Activated CD4-positive, alpha-beta T cell treated with anti-CD3 and anti-CD28 coated beads for 48 hours (primary cell): ENCODE results near the gene OR9K2.
A peak's percentile ranks its signal among the peaks of the same experiment; 100 is the strongest.
"Not testable (repeated sequence)": the region's sequence is repeated elsewhere in the genome, so short reads cannot be mapped to it uniquely, and the experiment has no call there.

ENCODE experiments used
- DNase-seq: peaks from one replicate; pipeline ENCODE4 v3.0.0-alpha.2; 2020

OR9K2 gene, protein sequence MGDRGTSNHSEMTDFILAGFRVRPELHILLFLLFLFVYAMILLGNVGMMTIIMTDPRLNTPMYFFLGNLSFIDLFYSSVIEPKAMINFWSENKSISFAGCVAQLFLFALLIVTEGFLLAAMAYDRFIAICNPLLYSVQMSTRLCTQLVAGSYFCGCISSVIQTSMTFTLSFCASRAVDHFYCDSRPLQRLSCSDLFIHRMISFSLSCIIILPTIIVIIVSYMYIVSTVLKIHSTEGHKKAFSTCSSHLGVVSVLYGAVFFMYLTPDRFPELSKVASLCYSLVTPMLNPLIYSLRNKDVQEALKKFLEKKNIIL

DNA sequence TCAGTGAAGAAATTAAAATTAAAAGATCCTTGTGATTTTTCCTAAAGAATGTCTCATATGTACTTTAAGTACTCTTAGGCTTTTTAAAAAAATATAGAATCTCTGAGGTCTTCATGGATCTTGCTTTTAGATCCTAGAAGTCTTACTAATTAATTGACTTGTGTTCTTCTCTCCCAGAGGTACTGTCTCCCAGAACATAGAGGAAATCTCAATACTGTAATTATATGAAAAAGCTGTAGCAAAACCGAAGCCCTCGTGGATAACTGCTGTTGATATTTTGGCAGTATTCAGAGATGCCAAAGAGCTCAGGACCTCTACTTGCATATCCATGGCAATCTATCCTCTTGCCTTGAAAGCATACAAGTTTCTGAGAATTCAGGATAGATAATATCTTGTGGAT, at the start of gene OR9K2:
Gene OR9K2, plus strand, starts transcription at position 301 of the 400 bp plus-strand sequence. CDS start 3,429 bp downstream, outside the sequence.
- DNase-seq = no peak

DNA sequence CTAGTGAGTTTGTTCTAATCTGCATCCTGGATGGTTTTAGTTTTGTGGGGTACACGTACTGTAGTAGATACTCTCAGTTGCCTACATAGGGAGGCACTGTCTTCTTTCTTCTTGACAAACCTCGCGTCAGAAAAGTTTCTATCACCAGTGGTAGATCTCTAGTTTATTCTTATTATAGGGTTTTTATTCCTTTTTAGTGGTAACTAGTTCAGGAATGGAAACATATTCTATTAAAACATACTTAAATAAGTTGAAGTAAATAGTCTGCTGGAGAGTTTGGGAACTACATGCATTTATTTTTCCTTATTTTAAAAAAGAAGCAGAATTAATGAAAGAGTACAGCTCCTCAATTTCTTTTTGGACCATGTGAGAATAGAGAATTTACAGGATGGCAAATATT, 33.6 kb upstream of the OR9K2 start:
- DNase-seq = no peak

DNA sequence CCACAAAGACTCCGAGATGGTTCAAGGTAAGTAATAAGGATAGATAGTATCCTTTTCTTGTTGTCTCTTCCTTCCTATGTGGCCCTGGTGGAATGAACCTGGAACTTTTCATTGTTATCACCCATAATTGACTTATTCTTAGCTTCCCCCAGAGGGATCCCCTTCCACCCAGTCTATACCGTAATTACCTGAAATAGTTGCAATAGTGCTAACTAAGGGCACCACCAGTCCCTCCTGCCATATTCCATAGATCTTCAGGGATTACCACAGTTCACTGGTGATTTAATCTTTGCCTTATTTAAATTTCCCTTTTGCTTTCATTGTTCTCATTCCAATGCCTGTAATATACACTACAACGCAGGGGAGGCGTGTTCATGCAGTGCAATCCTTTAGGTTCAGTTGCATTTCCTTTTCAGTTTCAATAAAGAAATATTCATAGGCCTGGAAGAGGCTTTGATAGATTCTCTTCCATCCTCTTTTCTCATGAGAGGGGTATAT, 13.8 kb upstream of the OR9K2 start:
- no peak for DNase-seq

DNA sequence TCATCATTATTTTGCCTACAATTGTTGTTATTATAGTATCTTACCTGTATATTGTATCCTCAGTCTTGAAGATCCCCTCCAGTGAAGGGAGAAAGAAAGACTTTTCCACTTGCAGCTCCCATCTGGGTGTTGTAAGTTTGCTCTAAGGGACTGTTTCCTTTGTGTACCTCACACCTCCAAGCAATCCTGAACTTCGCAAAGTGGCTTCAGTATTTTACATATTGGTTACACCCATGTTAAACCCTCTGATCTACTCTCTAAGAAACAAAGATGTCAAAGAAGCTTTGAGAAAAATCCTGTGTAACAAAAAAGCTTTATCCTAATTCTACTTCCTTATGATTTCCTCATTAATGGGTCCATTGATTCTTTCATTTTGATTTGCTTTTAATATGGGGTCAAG, 10.1 kb upstream of the OR9K2 start:
- DNase-seq = no peak

DNA sequence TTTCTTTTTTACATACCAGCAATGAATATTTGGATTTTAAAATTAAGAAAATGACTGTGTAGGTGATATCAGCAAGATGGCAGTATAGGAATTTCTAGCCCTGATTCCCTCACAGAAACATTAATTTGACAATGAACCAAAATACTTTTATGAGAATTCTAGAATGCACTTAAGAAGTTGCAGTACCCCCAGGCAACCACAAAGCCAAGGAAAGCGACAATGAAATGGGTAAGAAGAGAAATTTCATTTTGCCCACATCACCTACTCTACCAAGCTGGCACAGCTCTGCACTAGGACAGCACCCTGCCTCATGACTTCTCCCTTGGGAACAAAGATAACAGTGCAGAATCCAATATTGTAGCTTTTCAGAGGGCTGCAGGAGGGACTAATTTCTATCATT, 6.6 kb downstream of the OR9K2 start:
- DNase-seq = no peak

DNA sequence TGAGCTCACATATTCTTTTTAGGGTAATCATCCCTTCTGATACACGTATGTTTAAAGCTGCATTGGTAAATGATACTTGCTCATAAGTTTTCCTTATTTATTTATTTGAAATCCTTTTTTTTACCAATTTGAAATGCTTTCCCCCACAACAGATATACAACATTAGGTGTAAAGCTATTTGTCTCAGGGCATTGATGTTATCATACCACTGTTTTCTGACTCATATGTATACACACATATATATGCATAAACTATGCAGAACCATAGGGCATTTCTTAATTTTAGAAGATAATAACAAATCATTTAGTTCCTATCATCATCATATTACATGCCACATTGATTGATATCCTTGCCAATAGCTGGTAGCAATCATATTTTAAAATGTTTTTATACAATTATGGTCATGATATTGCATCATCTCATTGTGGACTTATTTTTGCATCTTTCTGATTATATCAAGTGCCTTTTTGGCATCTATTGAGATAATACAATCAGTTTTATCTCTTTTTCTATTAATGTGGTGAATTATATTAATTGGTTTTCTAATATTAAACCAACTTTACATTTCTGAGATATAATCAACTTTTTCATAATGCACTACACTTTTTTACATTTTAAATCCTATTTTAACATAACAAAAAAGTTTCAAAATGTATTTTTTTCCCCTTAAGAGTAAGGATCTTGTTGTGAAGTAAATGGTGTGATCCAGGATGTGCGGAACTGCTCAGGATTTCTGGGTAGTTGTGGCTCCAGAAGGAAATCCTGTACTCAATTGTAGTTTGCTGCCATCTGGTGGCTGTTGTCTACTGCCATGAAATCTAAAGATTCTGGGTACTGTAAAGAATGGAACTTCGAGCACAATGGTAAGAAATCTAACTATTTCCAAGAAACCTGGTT, 16.7 kb downstream of the OR9K2 start:
- peak; percentile 46 for DNase-seq

DNA sequence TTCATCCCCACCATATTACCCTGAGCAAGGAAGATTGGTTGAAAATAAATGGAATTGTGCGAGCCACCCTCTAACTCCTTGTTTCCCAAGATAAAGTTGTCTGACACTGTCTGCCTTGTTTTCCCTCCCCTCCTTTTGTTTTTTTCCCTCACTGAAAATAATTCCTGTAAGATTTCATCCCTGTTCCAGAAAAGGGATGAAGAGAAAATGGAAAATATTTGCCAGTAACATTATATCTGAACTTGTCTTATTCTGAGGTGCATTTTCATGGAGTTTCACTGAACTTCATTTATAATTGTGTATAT, 17.3 kb downstream of the OR9K2 start:
- DNase-seq = no peak

DNA sequence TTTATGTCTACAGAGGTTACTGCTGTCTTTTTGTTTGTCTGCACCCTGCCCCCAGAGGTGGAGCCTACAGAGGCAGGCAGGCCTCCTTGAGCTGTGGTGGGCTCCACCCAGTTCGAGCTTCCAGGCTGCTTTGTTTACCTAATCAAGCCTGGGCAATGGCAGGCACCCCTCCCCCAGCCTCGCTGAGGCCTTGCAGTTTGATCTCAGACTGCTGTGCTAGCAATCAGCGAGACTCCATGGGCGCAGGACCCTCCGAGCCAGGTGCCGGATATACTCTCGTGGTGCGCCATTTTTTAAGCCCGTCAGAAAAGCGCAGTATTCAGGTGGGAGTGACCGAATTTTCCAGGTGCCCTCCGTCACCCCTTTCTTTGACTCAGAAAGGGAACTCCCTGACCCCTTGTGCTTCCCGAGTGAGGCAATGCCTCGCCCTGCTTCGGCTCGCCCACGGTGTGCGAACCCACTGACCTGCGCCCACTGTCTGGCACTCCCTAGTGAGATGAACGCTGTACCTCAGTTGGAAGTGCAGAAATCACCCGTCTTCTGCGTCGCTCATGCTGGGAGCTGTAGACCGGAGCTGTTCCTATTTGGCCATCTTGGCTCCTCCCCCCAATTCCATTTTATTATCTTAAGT, 40.9 kb downstream of the OR9K2 start:
- DNase-seq = not testable (repeated sequence)

DNA sequence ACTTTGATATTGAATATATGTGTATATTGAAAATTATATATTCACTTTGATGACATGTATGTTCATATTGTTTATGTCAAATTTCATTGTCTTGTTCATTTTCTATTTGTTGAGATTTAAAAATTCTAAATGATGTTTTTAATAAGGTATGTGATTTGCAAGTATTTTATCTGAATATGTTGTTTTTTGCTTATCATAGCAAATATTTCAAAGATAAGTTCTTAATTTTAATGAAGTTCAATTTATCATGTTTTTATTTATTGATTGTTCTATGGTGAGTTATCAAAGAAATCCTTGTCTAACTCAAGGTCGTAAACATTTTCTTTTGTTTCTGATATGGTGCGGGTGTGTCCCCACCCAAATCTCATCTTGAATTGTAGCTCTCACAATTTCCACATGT, 45.2 kb downstream of the OR9K2 start:
- DNase-seq = no peak

DNA sequence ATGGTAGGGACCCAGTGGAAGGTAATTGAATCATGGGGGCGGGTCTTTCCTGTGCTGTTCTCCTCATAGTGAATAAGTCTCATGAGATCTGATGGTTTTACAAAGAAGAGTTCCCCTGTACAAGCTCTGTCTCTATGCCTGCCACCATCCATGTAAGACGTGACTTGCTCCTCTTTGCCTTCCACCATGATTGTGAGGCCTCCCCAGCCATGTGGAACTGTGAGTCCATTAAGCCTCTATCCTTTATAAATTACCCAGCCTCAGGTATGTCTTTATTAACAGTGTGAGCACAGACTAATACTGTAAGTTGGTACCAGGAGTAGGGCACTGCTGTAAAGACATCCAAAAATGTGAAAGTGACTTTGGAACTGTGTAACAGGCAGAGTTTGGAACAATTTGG, 45.6 kb downstream of the OR9K2 start:
- DNase-seq = not testable (repeated sequence)

DNA sequence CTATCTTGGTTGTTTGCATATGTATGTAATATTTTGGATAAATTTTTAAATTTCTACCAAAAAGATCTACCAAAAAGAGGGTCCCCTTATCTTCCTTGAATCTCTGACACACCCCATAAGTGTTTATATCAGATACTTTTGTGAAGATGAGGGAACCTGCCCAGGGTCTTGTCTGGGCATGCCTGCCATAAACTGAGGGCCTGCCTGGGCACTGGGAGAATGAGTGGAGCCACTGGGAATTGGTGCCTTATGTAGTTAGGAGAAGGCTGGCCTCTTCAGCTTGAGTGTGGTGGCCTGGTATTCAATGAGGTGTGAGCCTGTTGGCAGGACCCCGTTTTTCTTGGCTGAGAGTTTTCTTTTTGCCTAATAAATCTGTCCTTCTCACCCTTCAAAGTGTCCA, 46.5 kb downstream of the OR9K2 start:
- DNase-seq = no peak

DNA sequence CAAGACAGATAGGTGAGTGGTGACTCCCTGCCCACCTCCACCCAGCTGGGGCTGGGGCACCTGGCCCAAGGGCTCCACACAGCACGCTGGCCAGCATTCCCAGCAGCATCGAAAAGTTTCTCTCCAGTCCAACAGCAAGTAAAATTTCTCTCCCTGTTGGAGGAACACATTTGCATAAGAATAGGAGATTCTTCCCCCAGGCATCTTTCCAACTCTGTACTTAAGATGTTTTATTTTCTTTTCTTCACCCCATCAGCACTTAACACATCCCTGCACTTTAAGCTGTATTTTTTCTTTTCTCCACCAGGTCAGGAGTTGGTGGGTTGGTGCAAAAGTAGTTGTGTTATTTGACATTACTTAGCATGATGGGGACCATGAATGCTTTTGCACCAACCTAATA, 47.2 kb downstream of the OR9K2 start:
- DNase-seq = no peak
